ENCODE measurements around the gene PCGF3. TPM values are rescaled to one million over a fixed set of nuclear protein-coding genes. Genes with fewer than 3 reads are reported as not detected.
"Not testable (repeated sequence)": the region's sequence is repeated elsewhere in the genome, so short reads cannot be mapped to it uniquely, and the experiment has no call there.

PCGF3 gene
- total RNA-seq, 4 donors from 2014 or later: 14.5 to 31.9 (median 21.6) TPM

GRCh38 chr4:687971-688853 lies 17.4 kb upstream of the PCGF3 start:
- Histone ChIP-seq H3K27ac (peak overlapping the region; percentile 79 to 93 (median 92)), H3K4me1 (peaks cover 16 to 26% of the 10 kb centered on the region in 2 donors), H3K27me3 (no peaks in the 10 kb centered on the region), H3K4me3 (peak overlapping the region; percentile 48 to 74 (median 54)), H3K9me3 (no peaks in the 10 kb centered on the region), H3K36me3 (no peaks in the 10 kb centered on the region)
- in situ Hi-C loops (cut with MboI; ENCODE audit: low sequenced_read_pairs in 4 of 4): no loop called here
- peak; percentile 14 to 19 for ATAC-seq
- intact Hi-C loops (cut with DNase I; ENCODE audit: low total_unique reads): loop anchor here (1.0 to 10.0 kb wide), 4 partner anchors 17 to 487 kb away; partner anchors contain the start of genes GAK, PCGF3, SPON2 and TMEM175
- TF ChIP-seq, protein P1, sequence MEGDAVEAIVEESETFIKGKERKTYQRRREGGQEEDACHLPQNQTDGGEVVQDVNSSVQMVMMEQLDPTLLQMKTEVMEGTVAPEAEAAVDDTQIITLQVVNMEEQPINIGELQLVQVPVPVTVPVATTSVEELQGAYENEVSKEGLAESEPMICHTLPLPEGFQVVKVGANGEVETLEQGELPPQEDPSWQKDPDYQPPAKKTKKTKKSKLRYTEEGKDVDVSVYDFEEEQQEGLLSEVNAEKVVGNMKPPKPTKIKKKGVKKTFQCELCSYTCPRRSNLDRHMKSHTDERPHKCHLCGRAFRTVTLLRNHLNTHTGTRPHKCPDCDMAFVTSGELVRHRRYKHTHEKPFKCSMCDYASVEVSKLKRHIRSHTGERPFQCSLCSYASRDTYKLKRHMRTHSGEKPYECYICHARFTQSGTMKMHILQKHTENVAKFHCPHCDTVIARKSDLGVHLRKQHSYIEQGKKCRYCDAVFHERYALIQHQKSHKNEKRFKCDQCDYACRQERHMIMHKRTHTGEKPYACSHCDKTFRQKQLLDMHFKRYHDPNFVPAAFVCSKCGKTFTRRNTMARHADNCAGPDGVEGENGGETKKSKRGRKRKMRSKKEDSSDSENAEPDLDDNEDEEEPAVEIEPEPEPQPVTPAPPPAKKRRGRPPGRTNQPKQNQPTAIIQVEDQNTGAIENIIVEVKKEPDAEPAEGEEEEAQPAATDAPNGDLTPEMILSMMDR (IDR thresholded peaks at IDR 0.05 in 4 of 5, conservative IDR thresholded peaks at IDR 0.05 in 1 of 5): no peak
- peak in 1 of 2 donors; percentile 63 for DNase-seq

- in situ Hi-C loops (cut with MboI; ENCODE audit: low sequenced_read_pairs in 4 of 4) (no loop called here), intact Hi-C loops (cut with DNase I; ENCODE audit: low total_unique reads) (loop anchor here (2.0 to 10.0 kb wide), 3 partner anchors 16 to 486 kb away; partner anchors contain the start of genes GAK, PCGF3, SPON2 and TMEM175)
- H3K27ac ChIP-seq: peak within 1 kb of the TSS; percentile 79 to 93 (median 92)
- H3K9me3 ChIP-seq: no peaks in the 10 kb centered on the region
- H3K4me1 ChIP-seq: peaks cover 16 to 22% of the 10 kb centered on the region in 2 donors
- no peaks in the 10 kb centered on the region for H3K27me3 ChIP-seq
- peak within 1 kb of the TSS; percentile 48 to 74 (median 54) for H3K4me3 ChIP-seq
- ATAC-seq (no peak), DNase-seq (no peak)
- H3K36me3 ChIP-seq: no peaks in the 10 kb centered on the region
- TF ChIP-seq, protein P1 (IDR thresholded peaks at IDR 0.05 in 4 of 5, conservative IDR thresholded peaks at IDR 0.05 in 1 of 5): no peak
- TF ChIP-seq POLR2A (IDR thresholded peaks at IDR 0.05): no peak
These were observed 16.6 kb upstream of the PCGF3 start, which contains the start of gene SLC49A3 for GRCh38 chr4:688854-689681. SLC49A3 (minus strand) TSS chr4:689151; CDS start chr4:689127, 24 bp downstream.

GRCh38 chr4:689723-690122 lies 15.9 kb upstream of the PCGF3 start:
- ATAC-seq (no peak), DNase-seq (no peak)
- Histone ChIP-seq H3K27ac (peak overlapping the region; percentile 79 to 93 (median 92)), H3K36me3 (no peaks in the 10 kb centered on the region), H3K27me3 (peaks cover 0 to 3% (median 0%) of the 10 kb centered on the region in 3 donors), H3K4me1 (peaks cover 16 to 22% of the 10 kb centered on the region in 2 donors), H3K9me3 (no peaks in the 10 kb centered on the region), H3K4me3 (peak overlapping the region; percentile 48 to 74 (median 54))
- intact Hi-C loops (cut with DNase I; ENCODE audit: low total_unique reads) (loop anchor here (2.0 to 10.0 kb wide), 3 partner anchors 15 to 485 kb away; partner anchors contain the start of genes GAK, PCGF3, SPON2 and TMEM175), in situ Hi-C loops (cut with MboI; ENCODE audit: low sequenced_read_pairs in 4 of 4) (no loop called here)
- TF ChIP-seq, protein P1 (IDR thresholded peaks at IDR 0.05 in 4 of 5, conservative IDR thresholded peaks at IDR 0.05 in 1 of 5): no peak
- TF ChIP-seq POLR2A (IDR thresholded peaks at IDR 0.05): no peak

DNA sequence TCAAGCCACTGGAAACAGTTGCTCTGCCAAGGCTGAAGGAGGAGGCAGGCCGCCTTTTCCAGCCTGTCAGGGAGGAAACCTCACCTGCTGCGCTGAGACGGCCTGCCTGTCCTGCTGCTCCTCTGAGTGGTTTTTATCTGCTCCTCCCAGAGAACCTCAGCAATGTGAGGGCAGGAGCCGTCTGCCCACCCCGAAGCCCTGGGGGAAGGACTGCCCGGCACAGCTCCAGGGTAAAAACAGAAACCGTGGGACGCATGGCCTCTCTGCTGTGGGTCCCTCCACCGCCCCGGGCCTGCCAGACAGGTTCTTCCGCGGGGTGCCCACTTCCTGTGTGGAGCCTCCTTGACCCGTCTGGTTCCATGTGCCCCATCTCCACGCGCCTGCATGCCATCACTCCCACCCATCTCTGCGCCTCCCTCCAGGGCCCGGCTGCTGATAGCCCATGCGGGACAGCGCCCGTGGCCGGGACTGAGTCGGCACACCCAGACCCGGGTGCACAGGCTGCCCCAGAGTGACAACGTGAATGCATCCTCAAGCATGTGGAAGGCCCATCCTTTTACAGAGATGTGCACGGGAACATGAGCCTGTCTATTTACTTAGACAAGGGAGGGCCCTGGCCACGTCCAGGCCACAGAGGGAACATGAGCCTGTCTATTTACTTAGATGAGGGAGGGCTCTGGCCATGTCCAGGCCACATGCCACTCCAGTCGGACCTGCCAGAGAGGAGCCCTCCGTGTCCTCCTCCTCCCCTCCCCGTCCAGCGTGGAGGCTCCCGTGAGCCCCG lies 12.7 kb upstream of the PCGF3 start:
- Histone ChIP-seq H3K36me3 (no peaks in the 10 kb centered on the region), H3K4me3 (no peak overlapping the region), H3K9me3 (no peaks in the 10 kb centered on the region), H3K27ac (no peak overlapping the region), H3K4me1 (peaks cover 5 to 10% of the 10 kb centered on the region in 2 donors), H3K27me3 (peaks cover 0 to 10% (median 3%) of the 10 kb centered on the region in 3 donors)
- in situ Hi-C loops (cut with MboI; ENCODE audit: low sequenced_read_pairs in 4 of 4): no loop called here
- DNase-seq: no peak
- TF ChIP-seq POLR2A (IDR thresholded peaks at IDR 0.05): no peak
- TF ChIP-seq, protein P1 (IDR thresholded peaks at IDR 0.05 in 4 of 5, conservative IDR thresholded peaks at IDR 0.05 in 1 of 5): no peak
- intact Hi-C loops (cut with DNase I; ENCODE audit: low total_unique reads): no loop called here
- ATAC-seq: no peak

GRCh38 chr4:694341-694940 lies 11.2 kb upstream of the PCGF3 start:
- H3K4me1 ChIP-seq; DNase-seq; ATAC-seq; in situ Hi-C loops (cut with MboI; ENCODE audit: low sequenced_read_pairs in 4 of 4); H3K27ac ChIP-seq; H3K36me3 ChIP-seq; intact Hi-C loops (cut with DNase I; ENCODE audit: low total_unique reads); H3K9me3 ChIP-seq; H3K4me3 ChIP-seq: not testable (repeated sequence)
- H3K27me3 ChIP-seq: peaks cover 0 to 10% (median 3%) of the 10 kb centered on the region in 3 donors

All from gastrocnemius medialis (tissue), 4 donors.